ENCODE data around the gene SEC16A.

The SEC16A gene

GRCh38 chr9:136529516-136530460 lies 46.9 kb upstream of the SEC16A start:
- TF ChIP-seq CTCF (IDR thresholded peaks at IDR 0.05; ENCODE audit: unreplicated experiment in 3 of 3): no peak
- no peaks in the 10 kb centered on the region for H3K27me3 Mint-ChIP-seq (ENCODE audit: low read depth)
- peak overlapping the region in 2 of 3 experiments; percentile 15 to 17 for H3K4me3 Mint-ChIP-seq
- H3K4me1 Mint-ChIP-seq: peaks cover 44% of the 10 kb centered on the region
- H3K36me3 Mint-ChIP-seq (ENCODE audit: low read depth): no peaks in the 10 kb centered on the region
- peak overlapping the region in 2 of 3 experiments; percentile 50 to 66 for H3K27ac Mint-ChIP-seq
- H3K9me3 Mint-ChIP-seq: no peaks in the 10 kb centered on the region

- no peaks in the 10 kb centered on the region for H3K36me3 Mint-ChIP-seq (ENCODE audit: low read depth)
- no peaks in the 10 kb centered on the region for H3K9me3 Mint-ChIP-seq
- peaks cover 38% of the 10 kb centered on the region for H3K4me1 Mint-ChIP-seq
- H3K27me3 Mint-ChIP-seq (ENCODE audit: low read depth): no peaks in the 10 kb centered on the region
- TF ChIP-seq CTCF (IDR thresholded peaks at IDR 0.05; ENCODE audit: unreplicated experiment in 3 of 3): no peak
- H3K27ac Mint-ChIP-seq: no peak overlapping the region
- no peak overlapping the region for H3K4me3 Mint-ChIP-seq
Observed at GRCh38 chr9:136528716-136529341, 46.0 kb upstream of the SEC16A start.

- H3K9me3 Mint-ChIP-seq: no peaks in the 10 kb centered on the region
- no peaks in the 10 kb centered on the region for H3K36me3 Mint-ChIP-seq (ENCODE audit: low read depth)
- TF ChIP-seq CTCF (IDR thresholded peaks at IDR 0.05; ENCODE audit: unreplicated experiment in 3 of 3): no peak
- H3K4me3 Mint-ChIP-seq: peak overlapping the region; percentile 42 to 66 (median 61)
- peaks cover 37% of the 10 kb centered on the region for H3K4me1 Mint-ChIP-seq
- H3K27me3 Mint-ChIP-seq (ENCODE audit: low read depth): no peaks in the 10 kb centered on the region
- peak overlapping the region; percentile 55 to 92 (median 89) for H3K27ac Mint-ChIP-seq
Observed at GRCh38 chr9:136527721-136528710, 45.2 kb upstream of the SEC16A start.

- Mint-ChIP-seq H3K4me3 (peak overlapping the region in 1 of 3 experiments; percentile 29), H3K27me3 (ENCODE audit: low read depth) (no peaks in the 10 kb centered on the region), H3K27ac (peak overlapping the region in 1 of 3 experiments; percentile 86), H3K4me1 (peaks cover 32% of the 10 kb centered on the region), H3K9me3 (no peaks in the 10 kb centered on the region), H3K36me3 (ENCODE audit: low read depth) (no peaks in the 10 kb centered on the region)
- TF ChIP-seq CTCF (IDR thresholded peaks at IDR 0.05; ENCODE audit: unreplicated experiment in 3 of 3): no peak
Observed at GRCh38 chr9:136527131-136527530, 44.3 kb upstream of the SEC16A start.

- Mint-ChIP-seq H3K9me3 (no peaks in the 10 kb centered on the region), H3K27ac (peak overlapping the region; percentile 33 to 86 (median 69)), H3K27me3 (ENCODE audit: low read depth) (no peaks in the 10 kb centered on the region), H3K4me1 (peaks cover 30% of the 10 kb centered on the region), H3K4me3 (peak overlapping the region in 1 of 3 experiments; percentile 35), H3K36me3 (ENCODE audit: low read depth) (no peaks in the 10 kb centered on the region)
- TF ChIP-seq CTCF (IDR thresholded peaks at IDR 0.05; ENCODE audit: unreplicated experiment in 3 of 3): no peak
Observed at GRCh38 chr9:136526625-136527066, 43.8 kb upstream of the SEC16A start.

Data from nephron (organoid).